ENCODE measurements around the gene CLIC5.

CLIC5 gene

GRCh38 chr6:45964300-45964699 is 51.4 kb downstream of the CLIC5 start:
- no peaks in the 10 kb centered on the region for H3K9me2 ChIP-seq (ENCODE audit: low read depth, low read length)
- no peaks in the 10 kb centered on the region for H3K79me2 ChIP-seq (ENCODE audit: insufficient read depth, low read length)
- no peaks in the 10 kb centered on the region for H3K27me3 ChIP-seq (ENCODE audit: insufficient read depth, low read length)
- H3K27ac ChIP-seq (ENCODE audit: low read depth, low read length, poor library complexity, severe bottlenecking): no peak overlapping the region
- H3K4me2 ChIP-seq (ENCODE audit: low read length): no peak overlapping the region
- no peaks in the 10 kb centered on the region for H3K9me3 ChIP-seq (ENCODE audit: low read length)
- no peaks in the 10 kb centered on the region for H3K36me3 ChIP-seq (ENCODE audit: insufficient read depth, low read length)
- TF ChIP-seq EZH2 (IDR thresholded peaks at IDR 0.05; ENCODE audit: borderline replicate concordance, low read length) (no peak), CTCF (IDR thresholded peaks at IDR 0.05; ENCODE audit: low read length) (no peak)
- no peaks in the 10 kb centered on the region for H3K4me1 ChIP-seq (ENCODE audit: insufficient read depth, low read length, severe bottlenecking)
- H3K4me3 ChIP-seq (ENCODE audit: low read depth, low read length, poor library complexity, severe bottlenecking): no peak overlapping the region
- H4K20me1 ChIP-seq (ENCODE audit: insufficient read depth, low read length): no peaks in the 10 kb centered on the region
- no peak overlapping the region for H3K9ac ChIP-seq (ENCODE audit: low read length)
- H2AFZ ChIP-seq (ENCODE audit: low read length): no peak overlapping the region
- H3F3A ChIP-seq (ENCODE audit: insufficient read depth, low read length): no peaks in the 10 kb centered on the region

- no peaks in the 10 kb centered on the region for H3K4me1 ChIP-seq (ENCODE audit: insufficient read depth, low read length, severe bottlenecking)
- H3K9me2 ChIP-seq (ENCODE audit: low read depth, low read length): no peaks in the 10 kb centered on the region
Observed at GRCh38 chr6:45963896-45964295, 51.8 kb downstream of the CLIC5 start.

DNA sequence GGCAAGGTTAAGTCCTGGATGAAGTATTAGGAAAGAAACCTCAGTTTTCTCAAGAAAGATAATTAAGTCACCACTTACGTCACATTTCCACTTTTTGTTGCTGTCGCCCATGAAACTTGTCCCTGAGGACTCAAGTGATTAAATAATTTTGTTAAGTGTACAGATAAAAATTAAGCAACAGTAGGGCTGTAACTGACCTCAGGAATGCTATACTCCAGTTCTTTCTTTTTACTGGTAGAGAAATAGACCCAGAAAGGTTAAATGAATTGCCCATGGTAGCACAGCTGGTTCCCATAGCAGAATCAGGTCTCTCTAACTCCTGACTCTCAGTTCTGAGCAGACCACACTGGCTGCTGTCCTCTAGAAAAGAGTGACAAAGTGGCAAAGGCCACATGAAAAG is 54.5 kb downstream of the CLIC5 start:
- Histone ChIP-seq H3K4me1 (ENCODE audit: insufficient read depth, low read length, severe bottlenecking) (no peaks in the 10 kb centered on the region), H3K4me3 (ENCODE audit: low read depth, low read length, poor library complexity, severe bottlenecking) (no peak overlapping the region), H3K4me2 (ENCODE audit: low read length) (no peak overlapping the region), H3K27me3 (ENCODE audit: insufficient read depth, low read length) (no peaks in the 10 kb centered on the region), H3K79me2 (ENCODE audit: insufficient read depth, low read length) (no peaks in the 10 kb centered on the region), H3F3A (ENCODE audit: insufficient read depth, low read length) (no peaks in the 10 kb centered on the region), H2AFZ (ENCODE audit: low read length) (no peak overlapping the region), H3K9me3 (ENCODE audit: low read length) (no peaks in the 10 kb centered on the region), H4K20me1 (ENCODE audit: insufficient read depth, low read length) (no peaks in the 10 kb centered on the region), H3K9ac (ENCODE audit: low read length) (no peak overlapping the region), H3K36me3 (ENCODE audit: insufficient read depth, low read length) (no peaks in the 10 kb centered on the region), H3K27ac (ENCODE audit: low read depth, low read length, poor library complexity, severe bottlenecking) (no peak overlapping the region), H3K9me2 (ENCODE audit: low read depth, low read length) (no peaks in the 10 kb centered on the region)
- TF ChIP-seq EZH2 (IDR thresholded peaks at IDR 0.05; ENCODE audit: borderline replicate concordance, low read length) (no peak), CTCF (IDR thresholded peaks at IDR 0.05; ENCODE audit: low read length) (no peak)

More at GRCh38 chr6:45963896-45964295, 51.8 kb downstream of the CLIC5 start:
- Histone ChIP-seq H3K4me3 (ENCODE audit: low read depth, low read length, poor library complexity, severe bottlenecking) (no peak overlapping the region), H4K20me1 (ENCODE audit: insufficient read depth, low read length) (no peaks in the 10 kb centered on the region), H3K27ac (ENCODE audit: low read depth, low read length, poor library complexity, severe bottlenecking) (no peak overlapping the region), H3K36me3 (ENCODE audit: insufficient read depth, low read length) (no peaks in the 10 kb centered on the region), H3K27me3 (ENCODE audit: insufficient read depth, low read length) (no peaks in the 10 kb centered on the region), H3K9ac (ENCODE audit: low read length) (no peak overlapping the region), H3K9me3 (ENCODE audit: low read length) (no peaks in the 10 kb centered on the region), H3F3A (ENCODE audit: insufficient read depth, low read length) (no peaks in the 10 kb centered on the region), H3K4me2 (ENCODE audit: low read length) (no peak overlapping the region), H2AFZ (ENCODE audit: low read length) (no peak overlapping the region), H3K79me2 (ENCODE audit: insufficient read depth, low read length) (no peaks in the 10 kb centered on the region)
- TF ChIP-seq CTCF (IDR thresholded peaks at IDR 0.05; ENCODE audit: low read length) (no peak), EZH2 (IDR thresholded peaks at IDR 0.05; ENCODE audit: borderline replicate concordance, low read length) (no peak)
